HEK293T (cell line): Measurements from ENCODE around the gene WRAP53.

Experiments used
- BHLHE40 ChIP-seq: fragments of 450-650 bp; IDR thresholded peaks from 2 replicates; pipeline ENCODE4 v1.6.1; 2016; ENCODE audit warnings: mild to moderate bottlenecking, moderate library complexity, borderline replicate concordance
- FOXA1 ChIP-seq: fragments of 450-650 bp; IDR thresholded peaks from 2 replicates; pipeline ENCODE4 v1.6.1; 2016; ENCODE audit warnings: mild to moderate bottlenecking
- FOXK2 ChIP-seq: fragments of 450-650 bp; IDR thresholded peaks from 2 replicates; pipeline ENCODE4 v1.6.1; 2016; ENCODE audit warnings: mild to moderate bottlenecking
- FOXM1 ChIP-seq: fragments of 450-650 bp; IDR thresholded peaks from 2 replicates; pipeline ENCODE4 v1.6.1; 2017; ENCODE audit warnings: mild to moderate bottlenecking, borderline replicate concordance
- LEF1 ChIP-seq: fragments of 450-650 bp; IDR thresholded peaks from 2 replicates; pipeline ENCODE4 v1.6.1; 2017; ENCODE audit warnings: mild to moderate bottlenecking, borderline replicate concordance

DNA sequence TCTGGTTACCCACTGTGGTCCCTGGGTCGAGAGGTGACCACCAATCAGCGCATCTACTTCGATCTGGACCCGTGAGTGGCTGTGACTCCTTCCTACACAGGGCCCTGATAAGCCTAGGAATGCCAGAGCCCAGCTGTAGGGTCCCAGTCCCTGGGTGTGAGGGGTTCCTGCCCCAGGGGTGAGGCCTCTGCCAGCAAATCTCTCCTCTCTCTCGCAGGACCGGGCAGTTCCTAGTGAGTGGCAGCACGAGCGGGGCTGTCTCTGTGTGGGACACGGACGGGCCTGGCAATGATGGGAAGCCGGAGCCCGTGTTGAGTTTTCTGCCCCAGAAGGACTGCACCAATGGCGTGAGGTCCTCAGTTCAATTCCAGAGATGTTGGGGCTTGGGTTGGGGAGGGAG is 14.5 kb downstream of the WRAP53 start:
- TF ChIP-seq LEF1 (no peak), FOXM1 (no peak), FOXK2 (no peak), FOXA1 (no peak), BHLHE40 (no peak)
